ENCODE results near the gene GPATCH11.

The GPATCH11 gene

DNA sequence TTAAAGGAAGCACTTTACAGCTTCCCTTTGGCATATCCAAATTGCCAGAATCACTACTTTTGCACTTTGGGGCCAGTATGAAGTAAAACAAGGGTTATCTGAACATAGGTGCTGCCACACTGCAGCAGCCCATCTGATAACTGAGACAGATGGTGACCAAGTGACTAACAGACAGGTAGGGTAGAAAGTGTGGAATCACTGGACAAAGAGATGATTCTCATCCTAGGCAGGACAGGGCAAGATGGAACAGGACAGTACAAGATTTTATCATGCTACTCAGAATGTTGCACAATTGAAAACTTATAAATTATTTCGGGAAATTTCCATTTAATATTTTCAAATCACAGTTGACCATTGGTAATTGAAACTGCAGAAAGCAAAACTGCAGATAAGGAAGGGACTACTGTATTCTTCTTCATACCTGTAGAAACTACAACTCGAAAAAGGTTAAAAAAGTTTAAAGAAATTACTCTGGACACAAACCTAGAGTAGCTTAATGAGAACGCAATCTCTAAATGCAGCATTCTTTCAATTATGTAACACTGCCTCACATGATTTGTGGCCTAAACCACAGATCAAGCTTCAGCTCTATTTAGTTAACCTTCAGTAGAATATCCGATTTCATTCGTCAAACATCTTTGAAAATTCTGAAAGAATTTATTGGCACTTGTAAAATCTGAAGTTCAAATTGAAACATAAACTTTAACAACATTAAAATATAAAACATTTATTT lies 31.6 kb upstream of the GPATCH11 start:
- H3K9me2 ChIP-seq (replicated peaks; ENCODE audit: insufficient read depth, low read length): no peaks in the 10 kb centered on the region
- no peaks in the 10 kb centered on the region for H3K9me3 ChIP-seq (replicated peaks; ENCODE audit: insufficient read depth, low read length)
- TF ChIP-seq, protein P1, sequence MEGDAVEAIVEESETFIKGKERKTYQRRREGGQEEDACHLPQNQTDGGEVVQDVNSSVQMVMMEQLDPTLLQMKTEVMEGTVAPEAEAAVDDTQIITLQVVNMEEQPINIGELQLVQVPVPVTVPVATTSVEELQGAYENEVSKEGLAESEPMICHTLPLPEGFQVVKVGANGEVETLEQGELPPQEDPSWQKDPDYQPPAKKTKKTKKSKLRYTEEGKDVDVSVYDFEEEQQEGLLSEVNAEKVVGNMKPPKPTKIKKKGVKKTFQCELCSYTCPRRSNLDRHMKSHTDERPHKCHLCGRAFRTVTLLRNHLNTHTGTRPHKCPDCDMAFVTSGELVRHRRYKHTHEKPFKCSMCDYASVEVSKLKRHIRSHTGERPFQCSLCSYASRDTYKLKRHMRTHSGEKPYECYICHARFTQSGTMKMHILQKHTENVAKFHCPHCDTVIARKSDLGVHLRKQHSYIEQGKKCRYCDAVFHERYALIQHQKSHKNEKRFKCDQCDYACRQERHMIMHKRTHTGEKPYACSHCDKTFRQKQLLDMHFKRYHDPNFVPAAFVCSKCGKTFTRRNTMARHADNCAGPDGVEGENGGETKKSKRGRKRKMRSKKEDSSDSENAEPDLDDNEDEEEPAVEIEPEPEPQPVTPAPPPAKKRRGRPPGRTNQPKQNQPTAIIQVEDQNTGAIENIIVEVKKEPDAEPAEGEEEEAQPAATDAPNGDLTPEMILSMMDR (IDR thresholded peaks at IDR 0.05; ENCODE audit: low read length): no peak
- no peak for TF ChIP-seq EZH2phosphoT487 (IDR thresholded peaks at IDR 0.05; ENCODE audit: low read length)
- no peak for TF ChIP-seq EZH2 (optimal IDR thresholded peaks at IDR 0.05; ENCODE audit: low read depth, low read length)
- H3K27me3 ChIP-seq (replicated peaks; ENCODE audit: insufficient read depth, low read length): no peaks in the 10 kb centered on the region
- no peak overlapping the region for H3K4me3 ChIP-seq (ENCODE audit: low read length)
- peaks cover 9% of the 10 kb centered on the region; the same call in 1 of the 2 replicates for H3K36me3 ChIP-seq (replicated peaks; ENCODE audit: insufficient read depth, low read length)
- H3K79me2 ChIP-seq (ENCODE audit: low read length): no peaks in the 10 kb centered on the region
- no peaks in the 10 kb centered on the region for H3F3A ChIP-seq (ENCODE audit: insufficient read depth, low read length)
- H3K27ac ChIP-seq (ENCODE audit: low read length): no peak overlapping the region
- H3K4me2 ChIP-seq (ENCODE audit: low read depth, low read length): no peak overlapping the region
- no peak for DNase-seq
- no peaks in the 10 kb centered on the region for H4K20me1 ChIP-seq (ENCODE audit: insufficient read depth, low read length)
- no peaks in the 10 kb centered on the region for H3K4me1 ChIP-seq (ENCODE audit: low read length)
- no peak overlapping the region for H3K9ac ChIP-seq (ENCODE audit: low read length)
- no peak overlapping the region for H2AFZ ChIP-seq (ENCODE audit: low read length)

DNA sequence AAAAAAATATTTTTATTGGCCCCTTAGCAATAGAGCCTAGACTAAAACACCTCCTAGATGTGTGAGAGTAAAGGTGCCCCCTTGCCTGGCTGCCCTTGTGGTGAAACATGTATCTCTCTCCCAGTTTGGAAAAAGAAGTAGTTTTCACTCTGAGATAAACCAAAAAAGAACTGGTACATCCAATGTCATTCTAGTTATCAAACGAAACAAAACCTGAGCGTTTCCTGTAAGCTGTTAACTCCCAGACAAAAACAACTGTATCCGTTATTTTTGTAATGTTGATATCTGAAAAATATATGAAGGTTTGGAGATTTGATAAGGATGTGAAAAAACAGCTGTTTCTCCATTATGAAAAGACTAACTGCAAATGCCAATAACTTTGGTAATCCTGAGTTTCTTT lies 24.5 kb upstream of the GPATCH11 start:
- Histone ChIP-seq H3K27ac (ENCODE audit: low read length) (no peak overlapping the region), H3K9me2 (replicated peaks; ENCODE audit: insufficient read depth, low read length) (no peaks in the 10 kb centered on the region), H4K20me1 (ENCODE audit: insufficient read depth, low read length) (no peaks in the 10 kb centered on the region), H3K9me3 (replicated peaks; ENCODE audit: insufficient read depth, low read length) (no peaks in the 10 kb centered on the region), H3K4me3 (ENCODE audit: low read length) (no peak overlapping the region), H3K4me1 (ENCODE audit: low read length) (no peaks in the 10 kb centered on the region), H3K9ac (ENCODE audit: low read length) (no peak overlapping the region), H3K27me3 (replicated peaks; ENCODE audit: insufficient read depth, low read length) (no peaks in the 10 kb centered on the region), H3F3A (ENCODE audit: insufficient read depth, low read length) (no peaks in the 10 kb centered on the region), H3K79me2 (ENCODE audit: low read length) (no peaks in the 10 kb centered on the region), H3K4me2 (ENCODE audit: low read depth, low read length) (no peak overlapping the region), H3K36me3 (replicated peaks; ENCODE audit: insufficient read depth, low read length) (peaks cover 16% of the 10 kb centered on the region; the same call in 1 of the 2 replicates), H2AFZ (ENCODE audit: low read length) (no peak overlapping the region)
- no peak for DNase-seq
- TF ChIP-seq, protein P1 (IDR thresholded peaks at IDR 0.05; ENCODE audit: low read length): no peak
- TF ChIP-seq EZH2 (optimal IDR thresholded peaks at IDR 0.05; ENCODE audit: low read depth, low read length): no peak
- TF ChIP-seq EZH2phosphoT487 (IDR thresholded peaks at IDR 0.05; ENCODE audit: low read length): no peak

DNA sequence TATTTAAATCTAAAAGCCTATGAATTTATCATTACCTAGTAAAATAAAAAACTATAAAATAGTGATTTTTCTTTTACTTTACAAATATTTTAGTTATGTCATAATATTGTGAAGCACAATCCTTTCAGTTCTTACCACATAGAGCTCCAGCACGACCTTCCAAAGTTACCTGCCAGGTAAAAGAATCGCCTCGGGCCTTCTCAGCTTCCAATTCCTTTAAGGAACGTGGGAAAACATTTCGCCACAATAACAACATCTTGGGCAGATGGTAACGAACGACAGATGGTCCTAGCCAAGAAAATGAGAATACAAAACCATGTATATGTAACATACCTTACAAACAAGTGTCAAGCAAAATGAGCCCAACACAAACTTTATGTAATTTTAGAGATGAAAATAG lies 23.9 kb upstream of the GPATCH11 start:
- Histone ChIP-seq H2AFZ (ENCODE audit: low read length) (no peak overlapping the region), H3K9me2 (replicated peaks; ENCODE audit: insufficient read depth, low read length) (no peaks in the 10 kb centered on the region), H3K9ac (ENCODE audit: low read length) (no peak overlapping the region), H3K4me3 (ENCODE audit: low read length) (no peak overlapping the region), H3K79me2 (ENCODE audit: low read length) (no peaks in the 10 kb centered on the region), H3K27ac (ENCODE audit: low read length) (no peak overlapping the region), H3K9me3 (replicated peaks; ENCODE audit: insufficient read depth, low read length) (no peaks in the 10 kb centered on the region), H4K20me1 (ENCODE audit: insufficient read depth, low read length) (no peaks in the 10 kb centered on the region), H3K4me1 (ENCODE audit: low read length) (no peaks in the 10 kb centered on the region), H3K36me3 (replicated peaks; ENCODE audit: insufficient read depth, low read length) (peaks cover 17% of the 10 kb centered on the region; the same call in 1 of the 2 replicates), H3K4me2 (ENCODE audit: low read depth, low read length) (no peak overlapping the region), H3K27me3 (replicated peaks; ENCODE audit: insufficient read depth, low read length) (no peaks in the 10 kb centered on the region), H3F3A (ENCODE audit: insufficient read depth, low read length) (no peaks in the 10 kb centered on the region)
- TF ChIP-seq EZH2 (optimal IDR thresholded peaks at IDR 0.05; ENCODE audit: low read depth, low read length): no peak
- TF ChIP-seq EZH2phosphoT487 (IDR thresholded peaks at IDR 0.05; ENCODE audit: low read length): no peak
- TF ChIP-seq, protein P1 (IDR thresholded peaks at IDR 0.05; ENCODE audit: low read length): no peak
- no peak for DNase-seq

Data from MM.1S (cell line).